Testis (tissue), 3 donors: ENCODE results near the gene ADGRB3. TPM values are rescaled to one million over a fixed set of nuclear protein-coding genes. Genes with fewer than 3 reads are reported as not detected.

Source experiments
- DNase-seq: peaks from one replicate; pipeline ENCODE4 v3.0.0-alpha.2; 2019
- H3K27ac ChIP-seq, 2 donors: fragments of 200-600 bp; sonication (generic); one replicate each; pipeline ENCODE4 v1.5.1; 2019
- H3K27me3 ChIP-seq: fragments of 200-600 bp; sonication (generic); one replicate; pipeline ENCODE4 v1.5.1; 2019
- H3K36me3 ChIP-seq: fragments of 200-600 bp; sonication (generic); one replicate; pipeline ENCODE4 v1.5.1; 2017; ENCODE audit warnings: low read depth; ENCODE audit errors: missing control alignments
- H3K4me1 ChIP-seq: fragments of 200-600 bp; sonication (generic); one replicate; pipeline ENCODE4 v1.5.1; 2019
- H3K4me3 ChIP-seq, 2 donors: fragments of 200-600 bp; sonication (generic); one replicate each; pipeline ENCODE4 v1.5.1; 2017 to 2019
- H3K9me3 ChIP-seq: fragments of 200-600 bp; sonication (generic); one replicate; pipeline ENCODE4 v1.5.1; 2017
- POLR2A ChIP-seq: fragments of 450-650 bp; IDR thresholded peaks from one replicate; pipeline ENCODE4 v1.6.1; 2017; ENCODE audit warnings: antibody characterized with exemption, mild to moderate bottlenecking, moderate library complexity
- WGBS, 2 donors: methylation state at CpG; one replicate each; pipeline ENCODE4 v1.1.5; 2018; 5-methylcytosine and 5-hydroxymethylcytosine counted together
- intact Hi-C: fragments of 100-400 bp; cut with DNase I; formaldehyde crosslinking; loops from one replicate; pipeline ENCODE4 v1.15.1; 2023; ENCODE audit warnings: low total_unique reads
- polyA plus RNA-seq: library from polyadenylated mRNA; stranded (reverse); fragments of 350-450 nt; fragmentation: Illumina TruSeq; extraction: RNeasy Lipid Tissue Mini Kit (QIAGEN cat#74804); gene quantifications from one replicate; pipeline ENCODE4 v1.2.3, GENCODE V29; 2014; ENCODE audit warnings: low read depth, low replicate concordance; ENCODE audit not compliant: insufficient read depth
- total RNA-seq, 2 donors: library from RNA; depleted of rRNA; stranded (reverse); fragments of >200 nt; gene quantifications; one replicate each; pipeline ENCODE4 v1.2.3, GENCODE V29; 2016
- TF ChIP-seq, protein P1 (sequence below), 3 experiments: fragments of 450-650 bp in 2 of 3; fragments of 200-600 bp in 1 of 3; sonication (generic) in 1 of 3; IDR thresholded peaks; one replicate each; pipeline ENCODE4 v1.5.1; 2016 to 2019; ENCODE audit warnings: antibody characterized with exemption in 3 of 3, mild to moderate bottlenecking in 2 of 3, moderate library complexity in 1 of 3

ADGRB3 gene
- total and polyA plus RNA-seq, 3 donors from 2014 or later = 3.2 to 5.7 (median 4.3) TPM

DNA sequence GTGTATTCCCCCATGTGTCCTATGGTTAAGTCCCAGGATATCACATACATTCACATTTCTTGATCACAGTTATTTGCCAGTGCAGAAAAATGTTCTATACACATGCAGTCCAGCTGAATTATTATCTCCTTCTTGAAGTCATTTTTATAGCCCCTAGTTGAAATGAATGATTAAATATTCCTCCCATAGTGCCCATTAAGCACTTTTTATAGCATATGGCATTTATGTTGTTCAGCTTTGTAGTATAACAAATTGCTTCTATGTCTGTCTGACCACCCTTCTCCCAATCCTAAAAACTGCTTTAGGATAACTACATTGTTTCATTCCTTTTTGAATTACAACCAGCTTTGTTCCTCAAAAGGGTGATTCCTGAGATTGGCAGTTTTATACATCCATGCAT is 123.5 kb downstream of the ADGRB3 start:
- H3K4me3 ChIP-seq = no peak overlapping the region
- no peaks in the 10 kb centered on the region for H3K9me3 ChIP-seq
- no peaks in the 10 kb centered on the region for H3K36me3 ChIP-seq
- no peak for TF ChIP-seq POLR2A
- TF ChIP-seq, protein P1, sequence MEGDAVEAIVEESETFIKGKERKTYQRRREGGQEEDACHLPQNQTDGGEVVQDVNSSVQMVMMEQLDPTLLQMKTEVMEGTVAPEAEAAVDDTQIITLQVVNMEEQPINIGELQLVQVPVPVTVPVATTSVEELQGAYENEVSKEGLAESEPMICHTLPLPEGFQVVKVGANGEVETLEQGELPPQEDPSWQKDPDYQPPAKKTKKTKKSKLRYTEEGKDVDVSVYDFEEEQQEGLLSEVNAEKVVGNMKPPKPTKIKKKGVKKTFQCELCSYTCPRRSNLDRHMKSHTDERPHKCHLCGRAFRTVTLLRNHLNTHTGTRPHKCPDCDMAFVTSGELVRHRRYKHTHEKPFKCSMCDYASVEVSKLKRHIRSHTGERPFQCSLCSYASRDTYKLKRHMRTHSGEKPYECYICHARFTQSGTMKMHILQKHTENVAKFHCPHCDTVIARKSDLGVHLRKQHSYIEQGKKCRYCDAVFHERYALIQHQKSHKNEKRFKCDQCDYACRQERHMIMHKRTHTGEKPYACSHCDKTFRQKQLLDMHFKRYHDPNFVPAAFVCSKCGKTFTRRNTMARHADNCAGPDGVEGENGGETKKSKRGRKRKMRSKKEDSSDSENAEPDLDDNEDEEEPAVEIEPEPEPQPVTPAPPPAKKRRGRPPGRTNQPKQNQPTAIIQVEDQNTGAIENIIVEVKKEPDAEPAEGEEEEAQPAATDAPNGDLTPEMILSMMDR (IDR thresholded peaks at IDR 0.05) = no peak
- intact Hi-C loops = no loop called here
- no peaks in the 10 kb centered on the region for H3K4me1 ChIP-seq
- no peaks in the 10 kb centered on the region for H3K27me3 ChIP-seq
- no peak for DNase-seq
- H3K27ac ChIP-seq = no peak overlapping the region

DNA sequence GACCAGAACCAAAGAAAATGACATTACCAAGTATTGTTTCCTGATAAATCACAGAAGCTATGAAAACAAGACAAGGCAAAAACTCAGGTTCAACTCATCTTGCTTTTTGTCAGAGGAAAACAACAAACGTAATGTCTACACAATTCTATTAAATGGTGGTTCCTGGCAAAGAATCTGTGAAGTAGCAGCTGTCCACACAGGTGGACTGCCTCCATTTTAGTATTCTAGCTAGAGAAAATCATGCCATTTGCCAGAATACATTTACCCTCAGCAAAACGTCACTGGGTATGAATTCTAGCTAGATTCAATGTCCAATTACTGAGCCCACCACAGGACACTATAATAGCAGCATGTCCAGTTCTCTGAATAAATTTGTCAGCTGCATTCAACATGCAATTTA is 125.4 kb downstream of the ADGRB3 start:
- no peak for DNase-seq
- WGBS, 2 donors = 75 to 91% methylated on average over 2 of the region's 2 CpGs
- TF ChIP-seq, protein P1 (IDR thresholded peaks at IDR 0.05) = no peak
- no peak for TF ChIP-seq POLR2A
- Histone ChIP-seq H3K9me3 (no peaks in the 10 kb centered on the region), H3K36me3 (no peaks in the 10 kb centered on the region), H3K4me3 (no peak overlapping the region), H3K27me3 (no peaks in the 10 kb centered on the region), H3K4me1 (no peaks in the 10 kb centered on the region), H3K27ac (no peak overlapping the region)
- intact Hi-C loops = no loop called here

DNA sequence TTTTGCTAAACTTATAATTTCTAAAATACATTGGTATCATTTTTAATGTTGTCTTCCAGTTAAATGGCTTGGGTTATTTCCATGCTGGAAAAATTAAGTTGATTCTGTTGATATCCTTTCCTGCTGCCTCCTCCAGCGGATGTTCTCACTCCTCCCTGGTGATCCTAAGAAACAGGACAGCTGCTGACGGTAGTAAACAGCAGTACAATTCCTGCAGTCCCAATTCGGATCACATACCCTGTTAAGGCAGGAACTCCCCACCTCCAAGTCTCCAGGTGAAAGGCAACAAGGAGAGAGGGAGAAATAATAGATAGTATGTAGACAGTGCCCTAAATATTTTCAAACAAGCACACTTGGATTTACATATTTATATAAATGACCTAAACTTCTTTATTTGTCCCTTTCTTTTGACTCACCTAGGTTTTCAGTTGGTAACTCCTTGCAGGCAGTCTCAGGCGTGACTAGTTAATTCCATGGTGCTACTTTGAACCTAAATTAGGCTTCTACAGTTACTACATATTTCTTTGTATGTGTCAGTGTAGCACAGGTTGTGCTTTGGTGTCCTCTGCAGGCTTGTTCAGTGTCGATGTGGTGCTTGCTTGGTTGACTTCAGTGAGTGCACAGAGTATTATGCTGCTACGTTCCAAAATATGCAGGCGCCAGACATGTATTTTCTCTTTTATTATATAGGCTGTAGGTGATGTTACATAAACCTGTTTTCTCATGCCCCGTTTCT is 126.0 kb downstream of the ADGRB3 start:
- H3K27ac ChIP-seq = no peak overlapping the region
- H3K4me1 ChIP-seq = no peaks in the 10 kb centered on the region
- no peaks in the 10 kb centered on the region for H3K9me3 ChIP-seq
- TF ChIP-seq, protein P1 (IDR thresholded peaks at IDR 0.05) = no peak
- TF ChIP-seq POLR2A = no peak
- no peak for DNase-seq
- H3K27me3 ChIP-seq = no peaks in the 10 kb centered on the region
- no peak overlapping the region for H3K4me3 ChIP-seq
- no peaks in the 10 kb centered on the region for H3K36me3 ChIP-seq
- WGBS, 2 donors = 79 to 81% methylated on average over 8 of the region's 8 CpGs
- intact Hi-C loops = no loop called here

DNA sequence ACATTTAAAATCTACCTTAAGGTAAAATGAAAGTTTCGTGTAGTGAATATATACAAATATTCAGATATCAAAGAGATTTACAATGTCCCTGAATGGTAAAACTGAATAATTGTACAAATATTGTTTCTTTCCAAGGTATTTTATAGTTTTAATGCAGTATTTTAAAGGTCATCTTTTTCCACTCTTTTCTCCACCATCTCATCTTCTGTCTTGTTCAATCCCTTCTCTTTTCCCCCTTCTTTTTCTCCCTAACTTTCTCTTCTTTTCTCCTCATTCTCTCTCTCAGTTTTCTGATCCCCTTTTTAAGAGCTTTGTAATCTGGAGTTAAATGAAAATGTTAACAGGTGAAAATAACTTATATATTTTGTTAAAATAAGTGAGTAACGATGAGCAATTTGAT is 126.9 kb downstream of the ADGRB3 start:
- Histone ChIP-seq H3K4me1 (no peaks in the 10 kb centered on the region), H3K4me3 (no peak overlapping the region), H3K36me3 (no peaks in the 10 kb centered on the region), H3K27me3 (no peaks in the 10 kb centered on the region), H3K9me3 (no peaks in the 10 kb centered on the region), H3K27ac (no peak overlapping the region)
- no peak for TF ChIP-seq POLR2A
- TF ChIP-seq, protein P1 (IDR thresholded peaks at IDR 0.05) = no peak
- 89 to 92% methylated on average over 2 of the region's 2 CpGs for WGBS, 2 donors
- intact Hi-C loops = no loop called here
- DNase-seq = no peak

DNA sequence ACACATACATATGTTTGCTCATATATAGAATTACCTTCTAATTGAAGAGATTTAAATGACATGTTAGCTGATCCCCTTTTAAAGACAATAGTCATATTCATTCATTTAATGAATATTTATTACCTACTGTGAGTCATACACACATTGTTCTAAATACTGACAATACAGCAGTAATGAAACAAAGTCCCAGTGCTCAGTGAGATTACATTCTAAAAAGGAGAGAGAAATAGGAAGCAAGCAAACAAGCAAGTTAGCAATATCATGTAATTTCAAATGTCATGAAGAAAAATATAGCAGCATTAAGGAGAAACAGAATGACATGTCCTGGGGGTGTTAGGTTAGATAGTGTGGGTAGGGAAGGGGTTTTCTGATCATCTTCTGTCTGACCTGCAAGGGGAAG is 136.3 kb downstream of the ADGRB3 start:
- intact Hi-C loops = no loop called here
- no peaks in the 10 kb centered on the region for H3K4me1 ChIP-seq
- no peaks in the 10 kb centered on the region for H3K9me3 ChIP-seq
- no peaks in the 10 kb centered on the region for H3K36me3 ChIP-seq
- DNase-seq = no peak
- no peak for TF ChIP-seq POLR2A
- TF ChIP-seq, protein P1 (IDR thresholded peaks at IDR 0.05) = no peak
- no peak overlapping the region for H3K27ac ChIP-seq
- no peak overlapping the region for H3K4me3 ChIP-seq
- H3K27me3 ChIP-seq = no peaks in the 10 kb centered on the region
